HepG2 (cell line): Measurements from ENCODE around the gene CLDN18. TPM values are rescaled to one million over a fixed set of nuclear protein-coding genes. Genes with fewer than 3 reads are reported as not detected.

Experiments
- ATAC-seq: fragments of 200-7000 bp; cut with Tn5 transposase; 3 replicates; pipeline ENCODE4 v1.9.1; 2020; ENCODE audit warnings: mild to moderate bottlenecking, moderate library complexity
- BruUV-seq: library from RNA; stranded (reverse); fragments of 400-500 nt; replicated peaks from 2 replicates; lab custom pipeline; 2021; lab: Mats Ljungman, UMichigan
- CTCF ChIA-PET: fragments of 300-600 bp; formaldehyde crosslinking; extraction: SDS; loops from one replicate; lab custom pipeline; 2021; ENCODE audit warnings: low total read pairs, inconsistent platforms, low intra/inter-chr PET ratio; lab: Yijun Ruan, JAX
- POLR2A ChIA-PET: fragments of 350-600 bp; sonication (Branson Sonifier 250); formaldehyde crosslinking; loops from one replicate; lab custom pipeline; 2020; ENCODE audit warnings: antibody characterized with exemption, inconsistent platforms; lab: Yijun Ruan, JAX
- DNase-seq: peaks from one replicate; pipeline ENCODE4 v3.0.0-alpha.2; 2015; ENCODE audit warnings: low spot score
- FAIRE-seq: peaks from 3 replicates; lab custom pipeline; 2011; peaks lifted over from hg19 to GRCh38; lab: Jason Lieb, UNC
- H2AFZ ChIP-seq: one replicate; pipeline ENCODE4 v1.6.1; 2011; ENCODE audit warnings: low read length, inconsistent platforms
- H3K27ac ChIP-seq: fragments of 300-600 bp; 3 replicates; pipeline ENCODE4 v1.8.0; 2011; ENCODE audit warnings: mixed run types, mild to moderate bottlenecking, mixed read lengths, low read length, inconsistent platforms; ENCODE audit not compliant: insufficient read depth; ENCODE audit errors: extremely low read length
- H3K27me3 ChIP-seq, 2 experiments: fragments of 200-600 bp in 1 of 2; 2 replicates in 1 of 2; 3 replicates in 1 of 2; pipeline versions ENCODE4 v1.6.0 to v1.8.0; 2011; ENCODE audit warnings: low read length in 2 of 2, mild to moderate bottlenecking in 2 of 2, moderate library complexity in 2 of 2, inconsistent platforms in 1 of 2; ENCODE audit not compliant: insufficient read depth in 2 of 2, control insufficient read depth in 1 of 2
- H3K36me3 ChIP-seq, 2 experiments: fragments of 200-600 bp in 1 of 2; replicated peaks in 1 of 2; 2 replicates in 1 of 2; 3 replicates in 1 of 2; pipeline versions ENCODE4 v1.5.1 to v1.8.0; 2011; ENCODE audit warnings: low read length in 2 of 2, inconsistent platforms in 1 of 2; ENCODE audit not compliant: insufficient read depth in 2 of 2, control insufficient read depth in 1 of 2
- H3K4me1 ChIP-seq: 2 replicates; pipeline ENCODE4 v1.5.1; 2012; ENCODE audit warnings: low read length, inconsistent platforms; ENCODE audit not compliant: insufficient read depth
- H3K4me2 ChIP-seq: 2 replicates; pipeline ENCODE4 v1.6.0; 2011; ENCODE audit warnings: low read depth, low read length, inconsistent platforms
- H3K4me3 ChIP-seq, 3 experiments: fragments of 200-600 bp in 1 of 3; sonication (generic), shearing (Covaris generic) in 1 of 3; replicated peaks in 1 of 3; 2 replicates each; pipeline ENCODE4 v1.5.1; 2011 to 2016; ENCODE audit warnings: low read length in 3 of 3, inconsistent platforms in 2 of 3, low read depth in 2 of 3, mild to moderate bottlenecking in 2 of 3, control low read depth in 1 of 3, mixed read lengths in 1 of 3; ENCODE audit not compliant: insufficient read depth in 1 of 3
- H3K79me2 ChIP-seq: one replicate; pipeline ENCODE4 v1.6.1; 2011; ENCODE audit warnings: low read length, inconsistent platforms; ENCODE audit not compliant: insufficient read depth
- H3K9ac ChIP-seq: 2 replicates; pipeline ENCODE4 v1.6.0; 2011; ENCODE audit warnings: mild to moderate bottlenecking, low read depth, low read length, inconsistent platforms; ENCODE audit not compliant: insufficient read depth
- H3K9me3 ChIP-seq: 2 replicates; pipeline ENCODE4 v1.5.1; 2012; ENCODE audit warnings: mild to moderate bottlenecking, low read length
- H4K20me1 ChIP-seq: 2 replicates; pipeline ENCODE4 v1.6.0; 2011; ENCODE audit warnings: inconsistent platforms, mild to moderate bottlenecking, low read length, moderate library complexity; ENCODE audit not compliant: insufficient read depth
- AGO2 ChIP-seq: fragments of 200-400 bp; formaldehyde crosslinking; optimal IDR thresholded peaks from 2 replicates; pipeline ENCODE3; 2017; ENCODE audit warnings: mild to moderate bottlenecking, low read depth, low read length, moderate library complexity
- CAMTA2 ChIP-seq: sonication (generic); formaldehyde crosslinking; IDR thresholded peaks from 2 replicates; pipeline ENCODE4 v1.4.0; 2020; ENCODE audit warnings: mild to moderate bottlenecking, missing genetic modification reagents, borderline replicate concordance
- EHMT2 ChIP-seq: fragments of 200-600 bp; sonication (generic); IDR thresholded peaks from 2 replicates; pipeline ENCODE4 v1.7.0; 2017; ENCODE audit warnings: antibody characterized with exemption, low read depth, low read length, borderline replicate concordance
- FOXJ3 ChIP-seq: sonication (generic); formaldehyde crosslinking; IDR thresholded peaks from 2 replicates; pipeline ENCODE4 v1.4.0; 2020; ENCODE audit warnings: missing genetic modification reagents, mild to moderate bottlenecking, borderline replicate concordance
- JDP2 ChIP-seq: sonication (generic); formaldehyde crosslinking; IDR thresholded peaks from 2 replicates; pipeline ENCODE4 v1.8.1; 2022; ENCODE audit warnings: missing genetic modification reagents, borderline replicate concordance
- JUND ChIP-seq: sonication (generic); formaldehyde crosslinking; IDR thresholded peaks from 2 replicates; pipeline ENCODE4 v1.8.0; 2022; ENCODE audit warnings: mild to moderate bottlenecking, missing genetic modification reagents
- SOX5 ChIP-seq: IDR thresholded peaks from 2 replicates; pipeline ENCODE4 v1.6.1; 2016; ENCODE audit warnings: borderline replicate concordance
- SSRP1 ChIP-seq: IDR thresholded peaks from 2 replicates; pipeline ENCODE4 v1.6.1; 2016; ENCODE audit warnings: control low read depth
- TBP ChIP-seq: sonication (generic); formaldehyde crosslinking; IDR thresholded peaks from 2 replicates; pipeline ENCODE4 v1.5.0; 2020; ENCODE audit warnings: missing genetic modification reagents
- ZFP36L1 ChIP-seq: sonication (generic); formaldehyde crosslinking; IDR thresholded peaks from 2 replicates; pipeline ENCODE4 v1.8.0; 2022; ENCODE audit warnings: mild to moderate bottlenecking, missing genetic modification reagents, moderate library complexity
- ZNF121 ChIP-seq: sonication (generic); formaldehyde crosslinking; IDR thresholded peaks from 2 replicates; pipeline ENCODE4 v1.5.0; 2020; ENCODE audit warnings: mild to moderate bottlenecking, missing genetic modification reagents
- ZNF354B ChIP-seq: sonication (generic); formaldehyde crosslinking; IDR thresholded peaks from 2 replicates; pipeline ENCODE4 v1.8.0; 2022; ENCODE audit warnings: mild to moderate bottlenecking, missing genetic modification reagents
- ZNF543 ChIP-seq: sonication (generic); formaldehyde crosslinking; IDR thresholded peaks from 2 replicates; pipeline ENCODE4 v1.4.0; 2020; ENCODE audit warnings: mild to moderate bottlenecking, missing genetic modification reagents
- ZNF749 ChIP-seq: sonication (generic); formaldehyde crosslinking; IDR thresholded peaks from 2 replicates; pipeline ENCODE4 v1.8.0; 2022; ENCODE audit warnings: mild to moderate bottlenecking, missing genetic modification reagents, moderate library complexity, borderline replicate concordance
- ZNF800 ChIP-seq: sonication (generic); formaldehyde crosslinking; IDR thresholded peaks from 2 replicates; pipeline ENCODE4 v1.4.0; 2020; ENCODE audit warnings: missing genetic modification reagents
- WGBS: methylation state at CpG from one replicate; pipeline ENCODE4 v1.1.6; 2017; ENCODE audit warnings: low lambda C conversion rate; 5-methylcytosine and 5-hydroxymethylcytosine counted together
- in situ Hi-C: cut with HindIII; loops from 2 replicates; pipeline ENCODE4 v1.10.0; 2017; ENCODE audit warnings: low pct_unique_long_range_greater_than_20kb; ENCODE audit not compliant: extremely low pct_ligation_motif_present
- intact Hi-C: fragments of 100-400 bp; cut with micrococcal nuclease; formaldehyde crosslinking; loops from one replicate; pipeline ENCODE4 v1.10.0; 2022; ENCODE audit not compliant: unreplicated experiment
- polyA plus RNA-seq, 8 experiments: library from polyadenylated mRNA; depleted of rRNA in 3 of 8; stranded (reverse) in 7 of 8; unstranded in 1 of 8; fragments of >200 nt; fragmentation: Illumina TruSeq in 4 of 8; extraction: Trizol in 4 of 8; gene quantifications; 2 replicates each; pipeline versions ENCODE4 v1.2.1 to v1.2.3, GENCODE V29; 2011 to 2016; ENCODE audit warnings: low read depth in 4 of 8, missing spikeins in 1 of 8, mixed read lengths in 1 of 8; ENCODE audit not compliant: insufficient read depth in 1 of 8
- total RNA-seq, 5 experiments: library from RNA; depleted of rRNA; stranded (reverse); fragments of >200 nt; fragmentation: Illumina TruSeq; extraction: Trizol; gene quantifications; 2 replicates each; pipeline ENCODE4 v1.2.3, GENCODE V29; 2016; ENCODE audit warnings: low read depth in 1 of 5

The CLDN18 gene
- total and polyA plus RNA-seq, 2 of the 13 experiments (the other 11 are each of a cell fraction or from before 2014, with no cell fraction given) = not detected

GRCh38 chr3:138033202-138033691, 23.3 kb downstream of the CLDN18 start:
- H3K9me3 ChIP-seq = no peaks in the 10 kb centered on the region
- in situ Hi-C loops = no loop called here
- no peaks in the 10 kb centered on the region; a peak in 1 of 5 replicates for H3K27me3 ChIP-seq
- TF ChIP-seq ZNF121 (CRISPR knock-in tag) = no peak
- TF ChIP-seq ZNF543 (CRISPR knock-in tag) = no peak
- TF ChIP-seq SOX5 = no peak
- no peak for TF ChIP-seq ZNF354B (CRISPR knock-in tag)
- TF ChIP-seq JDP2 (CRISPR knock-in tag) = no peak
- no peak for TF ChIP-seq TBP
- no peak for TF ChIP-seq ZNF800
- no peak for TF ChIP-seq ZFP36L1 (CRISPR knock-in tag)
- no peak for TF ChIP-seq CAMTA2 (CRISPR knock-in tag)
- TF ChIP-seq FOXJ3 (CRISPR knock-in tag) = no peak
- no peak for TF ChIP-seq ZNF749 (CRISPR knock-in tag)
- TF ChIP-seq SSRP1 (CRISPR knock-in tag) = no peak
- no peak for TF ChIP-seq EHMT2
- no peak for TF ChIP-seq JUND (CRISPR knock-in tag)
- no peak for TF ChIP-seq AGO2
- intact Hi-C loops = no loop called here
- no peak overlapping the region for H2AFZ ChIP-seq
- H3K4me2 ChIP-seq = no peak overlapping the region
- no peak overlapping the region for H3K27ac ChIP-seq
- H3K4me1 ChIP-seq = no peaks in the 10 kb centered on the region
- ChIA-PET POLR2A (no interaction called here), CTCF (no interaction called here)
- no peaks in the 10 kb centered on the region for H3K79me2 ChIP-seq
- BruUV-seq = no TSS peak
- H3K4me3 ChIP-seq = no peak overlapping the region
- 94% methylated on average over 2 of the region's 2 CpGs for WGBS
- ATAC-seq (no peak), DNase-seq (no peak), FAIRE-seq (no peak)
- no peaks in the 10 kb centered on the region for H4K20me1 ChIP-seq
- no peak overlapping the region for H3K9ac ChIP-seq
- H3K36me3 ChIP-seq = no peaks in the 10 kb centered on the region
